Nephron progenitor cell (in vitro differentiated cells): ENCODE data around the gene LRRC36.

ENCODE experiments used
- DNase-seq: peaks from one replicate; pipeline ENCODE4 v3.0.0; 2021
- H3K27ac Mint-ChIP-seq: 2 replicates; pipeline ENCODE4 v1.8.0; 2021; ENCODE audit warnings: mild to moderate bottlenecking, moderate library complexity, mixed read lengths
- H3K27me3 Mint-ChIP-seq: 2 replicates; pipeline ENCODE4 v1.8.0; 2021; ENCODE audit warnings: mild to moderate bottlenecking, low read depth, mixed read lengths; ENCODE audit not compliant: poor library complexity
- H3K36me3 Mint-ChIP-seq: 2 replicates; pipeline ENCODE4 v1.8.0; 2021; ENCODE audit warnings: low read depth, mixed read lengths
- H3K4me1 Mint-ChIP-seq: 2 replicates; pipeline ENCODE4 v1.8.0; 2021; ENCODE audit warnings: mixed read lengths
- H3K4me3 Mint-ChIP-seq: 2 replicates; pipeline ENCODE4 v1.8.0; 2021; ENCODE audit warnings: mild to moderate bottlenecking, moderate library complexity, mixed read lengths
- H3K9me3 Mint-ChIP-seq: 2 replicates; pipeline ENCODE4 v1.8.0; 2021; ENCODE audit warnings: mild to moderate bottlenecking, moderate library complexity, mixed read lengths
- CTCF ChIP-seq: fragments of 200-600 bp; sonication (generic); IDR thresholded peaks from 2 replicates; pipeline ENCODE4 v1.5.0; 2021; ENCODE audit warnings: antibody characterized with exemption

The LRRC36 gene

GRCh38 chr16:67417333-67418061, 90.9 kb downstream of the LRRC36 start:
- H3K4me3 Mint-ChIP-seq = peak overlapping the region; percentile 86
- peaks cover 24% of the 10 kb centered on the region for H3K27me3 Mint-ChIP-seq
- H3K27ac Mint-ChIP-seq = no peak overlapping the region
- no peaks in the 10 kb centered on the region for H3K9me3 Mint-ChIP-seq
- H3K36me3 Mint-ChIP-seq = peaks cover 4% of the 10 kb centered on the region
- TF ChIP-seq CTCF = no peak
- DNase-seq = no peak
- peaks cover 49% of the 10 kb centered on the region for H3K4me1 Mint-ChIP-seq

- DNase-seq = no peak
- H3K4me3 Mint-ChIP-seq = no peak overlapping the region
- H3K4me1 Mint-ChIP-seq = peaks cover 55% of the 10 kb centered on the region
- TF ChIP-seq CTCF = no peak
- no peak overlapping the region for H3K27ac Mint-ChIP-seq
- peaks cover 29% of the 10 kb centered on the region for H3K27me3 Mint-ChIP-seq
- H3K36me3 Mint-ChIP-seq = peaks cover 4% of the 10 kb centered on the region
- no peaks in the 10 kb centered on the region for H3K9me3 Mint-ChIP-seq
Measured at GRCh38 chr16:67419502-67419901, 92.9 kb downstream of the LRRC36 start.

GRCh38 chr16:67419931-67420330, 93.3 kb downstream of the LRRC36 start:
- Mint-ChIP-seq H3K4me1 (peaks cover 57% of the 10 kb centered on the region), H3K9me3 (no peaks in the 10 kb centered on the region), H3K27ac (no peak overlapping the region), H3K27me3 (peaks cover 31% of the 10 kb centered on the region), H3K36me3 (peaks cover 4% of the 10 kb centered on the region), H3K4me3 (no peak overlapping the region)
- no peak for TF ChIP-seq CTCF
- DNase-seq = no peak

- Mint-ChIP-seq H3K36me3 (no peaks in the 10 kb centered on the region), H3K27me3 (peaks cover 37% of the 10 kb centered on the region), H3K4me3 (no peak overlapping the region), H3K4me1 (peaks cover 61% of the 10 kb centered on the region), H3K27ac (peak overlapping the region; percentile 39), H3K9me3 (no peaks in the 10 kb centered on the region)
- no peak for TF ChIP-seq CTCF
- DNase-seq = no peak
Measured at GRCh38 chr16:67421030-67421429, 94.4 kb downstream of the LRRC36 start.

GRCh38 chr16:67423015-67423414, 96.4 kb downstream of the LRRC36 start:
- Mint-ChIP-seq H3K27me3 (peaks cover 50% of the 10 kb centered on the region), H3K4me1 (peaks cover 57% of the 10 kb centered on the region), H3K36me3 (no peaks in the 10 kb centered on the region), H3K9me3 (no peaks in the 10 kb centered on the region), H3K27ac (no peak overlapping the region), H3K4me3 (no peak overlapping the region)
- TF ChIP-seq CTCF = no peak
- DNase-seq = no peak
